ENCODE results near the gene GUCA2A.

Gene GUCA2A

DNA sequence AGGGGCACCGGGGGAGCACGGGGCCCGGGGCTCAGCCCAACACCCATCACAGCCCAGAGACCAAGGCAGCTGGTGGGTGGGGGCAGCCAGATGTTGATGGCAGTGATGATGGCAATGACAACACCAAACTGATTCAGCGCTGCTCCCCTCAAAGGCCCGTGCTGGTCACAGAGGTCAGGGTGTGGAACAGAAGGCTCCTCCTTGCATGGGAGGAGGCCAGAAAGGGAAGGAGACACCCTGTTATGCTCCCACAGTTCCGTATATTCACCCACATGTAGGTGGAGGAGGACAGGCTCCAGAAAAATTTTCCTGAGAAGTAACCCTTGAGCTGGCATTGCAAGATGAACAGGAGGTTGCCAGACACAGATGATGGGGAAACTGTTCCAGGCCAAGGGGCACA is 10.9 kb downstream of the GUCA2A start:
- no peak for DNase-seq (ENCODE audit: low spot score)

DNA sequence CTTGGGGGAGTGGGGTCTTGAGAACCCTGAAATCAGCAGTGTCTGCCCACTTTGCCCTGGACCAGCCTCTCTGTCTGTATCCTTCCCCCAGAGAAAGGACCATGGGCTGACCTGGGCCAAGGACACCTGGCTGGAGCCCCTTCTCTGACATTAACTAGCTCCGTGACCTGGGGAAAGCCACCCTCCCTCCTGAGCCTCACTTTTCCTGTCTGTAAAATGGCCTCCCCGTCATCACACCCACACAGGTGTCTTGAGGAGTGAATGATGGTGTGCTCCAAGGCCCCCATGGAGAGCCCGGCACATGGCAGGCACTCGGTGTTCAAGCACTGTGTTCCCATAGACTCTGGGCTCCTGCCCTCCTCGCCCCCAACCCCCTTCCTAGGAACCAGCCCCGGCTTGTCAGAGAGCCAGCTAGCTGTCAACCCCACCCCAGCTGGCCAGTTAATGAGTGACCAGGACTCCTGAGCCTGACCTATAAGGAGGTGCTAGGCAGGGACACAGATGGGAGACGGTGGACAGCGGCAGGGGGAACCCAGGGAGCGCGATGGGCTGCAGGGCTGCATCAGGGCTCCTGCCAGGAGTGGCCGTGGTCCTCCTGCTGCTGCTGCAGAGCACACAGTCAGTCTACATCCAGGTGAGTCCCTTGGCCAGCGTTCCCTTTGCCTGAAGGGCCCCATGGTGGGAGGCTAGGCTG is 11.5 kb downstream of the GUCA2A start, which contains the start of gene GUCA2B:
Gene GUCA2B, plus strand, starts transcription at position 504 of the 694 bp plus-strand sequence. Its CDS starts 41 bp downstream, at position 545.
- no peak for DNase-seq (ENCODE audit: low spot score)

DNA sequence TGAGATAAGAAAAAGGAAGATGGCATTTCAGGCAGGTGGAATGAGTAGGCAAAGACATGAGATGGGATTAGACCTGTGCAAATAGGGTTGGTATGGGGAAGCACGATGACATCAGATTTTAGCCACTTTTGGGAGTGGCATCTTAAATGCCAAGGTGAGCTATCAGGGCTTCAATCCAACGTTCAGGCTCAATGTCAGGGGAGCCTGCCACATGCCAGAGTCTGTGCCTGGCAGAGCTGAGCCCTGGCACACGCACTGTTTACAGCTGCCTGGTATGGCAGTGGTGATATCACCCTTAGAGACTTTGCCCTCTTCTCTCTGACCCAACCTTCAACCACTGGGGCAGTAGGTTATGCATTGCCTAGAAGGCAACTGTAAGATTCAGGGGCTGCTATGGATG is 12.4 kb downstream of the GUCA2A start:
- no peak for DNase-seq (ENCODE audit: low spot score)

DNA sequence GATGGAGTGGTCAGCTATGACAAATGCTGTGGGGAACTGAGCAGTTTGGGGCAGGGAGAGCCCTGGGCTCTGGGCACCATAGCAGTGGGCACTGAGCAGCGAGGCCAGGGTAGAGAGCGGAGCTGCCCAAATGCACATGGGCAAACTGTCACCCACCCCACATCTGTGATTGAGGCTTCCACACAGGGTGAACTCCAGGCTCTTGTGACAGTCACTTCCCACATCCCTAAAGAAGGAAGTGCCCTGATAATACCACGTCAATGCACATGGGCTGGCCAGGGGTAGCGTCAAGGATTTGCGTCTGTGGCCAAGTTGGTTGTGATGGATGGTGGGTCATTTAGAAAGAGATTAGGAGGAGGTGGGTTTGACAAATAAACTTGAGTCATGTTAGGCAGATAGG is 13.9 kb downstream of the GUCA2A start:
- no peak for DNase-seq (ENCODE audit: low spot score)

DNA sequence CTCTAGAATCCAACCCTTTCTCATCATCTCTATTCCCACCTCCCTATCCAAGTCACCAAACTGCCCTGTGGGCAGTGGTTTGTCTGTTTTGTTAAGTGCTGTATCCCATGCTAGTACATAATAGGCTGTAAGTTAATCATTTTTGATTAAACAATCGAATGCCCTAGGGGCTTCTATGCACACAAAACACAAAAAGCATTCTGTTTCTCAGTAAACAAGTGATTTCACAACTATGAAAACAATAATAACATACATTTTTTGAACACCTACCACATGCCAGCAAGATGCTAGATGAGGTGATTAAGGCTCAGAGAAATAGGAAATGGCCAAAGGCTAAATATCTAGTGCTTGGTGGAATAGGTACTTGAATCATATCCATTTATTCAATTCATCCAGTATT is 16.4 kb downstream of the GUCA2A start:
- DNase-seq (ENCODE audit: low spot score) = no peak

DNA sequence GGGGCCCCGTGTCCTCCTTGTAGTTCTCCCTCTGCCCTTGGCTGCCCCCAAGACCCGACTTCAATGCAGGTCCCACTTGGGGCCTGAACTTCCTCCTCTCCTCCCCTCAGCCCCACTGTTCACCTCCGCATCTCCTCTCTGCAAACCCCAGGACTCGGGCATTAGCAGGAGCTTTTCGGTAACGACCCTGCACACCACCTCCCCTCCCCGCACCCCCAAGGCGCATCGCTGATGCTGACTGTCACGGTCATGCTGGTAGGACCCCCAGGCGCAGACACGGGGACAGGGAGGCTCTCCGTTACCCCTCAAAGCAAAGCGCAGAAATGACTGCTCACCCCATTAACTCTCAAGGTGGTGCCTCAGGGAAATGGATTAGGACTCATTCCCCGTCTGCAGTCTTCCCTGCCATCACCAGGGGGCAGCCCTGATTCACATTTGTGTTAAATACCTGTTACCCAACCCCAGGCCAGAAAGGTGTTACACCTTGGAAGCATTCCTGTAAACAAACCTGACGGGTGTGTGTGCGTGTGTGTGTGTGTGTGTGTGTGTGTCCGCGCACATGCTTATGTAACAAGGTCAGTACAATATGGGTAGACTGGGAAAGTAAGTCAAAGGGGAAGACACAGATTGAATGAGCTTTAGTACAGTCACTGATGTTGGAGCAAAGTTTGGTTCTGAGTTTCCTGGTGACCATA is 17.8 kb downstream of the GUCA2A start:
- peak; percentile 48 for DNase-seq (ENCODE audit: low spot score)

DNA sequence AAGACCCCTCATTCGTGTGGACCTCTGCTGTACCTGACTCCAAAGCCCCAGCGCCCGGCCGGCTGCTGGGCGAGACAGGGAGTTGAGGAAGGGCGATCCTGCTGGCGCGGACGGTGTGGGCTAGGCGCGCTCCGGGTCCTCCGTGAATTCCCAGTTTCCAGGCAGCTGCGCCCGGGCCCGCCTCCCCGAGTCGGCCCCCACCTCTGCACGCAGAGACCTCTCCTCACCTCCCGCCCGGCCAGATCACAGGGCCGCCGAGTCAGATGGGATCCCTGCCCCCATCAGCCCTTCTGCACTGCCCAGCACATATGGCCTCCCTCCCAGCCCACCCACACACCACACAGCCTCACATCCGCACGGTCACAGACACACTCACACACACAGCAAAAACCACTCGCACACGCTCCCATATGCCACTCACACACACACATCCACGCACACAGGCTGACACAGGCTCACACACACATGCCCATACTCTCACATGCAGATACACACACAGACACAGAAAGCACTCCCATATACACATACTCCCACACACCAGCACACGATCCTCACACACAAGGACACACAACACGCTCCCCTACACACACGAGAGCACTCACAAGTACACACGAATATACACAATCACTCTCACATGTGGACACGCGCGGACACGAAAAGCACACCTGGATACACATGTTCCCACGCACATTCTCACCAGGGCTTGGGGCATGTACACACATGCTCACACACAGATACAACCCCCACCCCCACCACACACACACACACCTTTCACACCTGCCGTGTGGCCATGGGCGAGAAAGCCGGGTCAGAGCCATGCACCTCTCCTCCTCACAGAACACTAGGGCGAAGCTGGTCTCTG is 18.6 kb downstream of the GUCA2A start:
- no peak for DNase-seq (ENCODE audit: low spot score)

DNA sequence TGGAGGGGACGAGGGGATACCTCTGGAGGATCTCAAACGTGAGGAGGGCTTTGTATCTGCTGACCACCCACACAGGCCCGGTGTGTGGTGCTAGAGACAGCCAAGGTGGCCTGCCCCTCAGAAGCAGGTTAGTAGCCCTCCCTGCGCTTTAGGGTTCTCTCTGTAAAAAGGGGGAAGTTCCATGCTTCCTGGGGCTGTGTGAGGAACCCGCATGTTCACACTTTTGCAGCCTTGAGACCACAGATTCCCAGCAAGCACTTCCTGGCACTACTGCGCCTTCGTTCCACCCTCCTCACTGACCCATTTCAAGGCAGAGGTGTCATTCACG is 19.2 kb downstream of the GUCA2A start:
- DNase-seq (ENCODE audit: low spot score) = no peak

DNA sequence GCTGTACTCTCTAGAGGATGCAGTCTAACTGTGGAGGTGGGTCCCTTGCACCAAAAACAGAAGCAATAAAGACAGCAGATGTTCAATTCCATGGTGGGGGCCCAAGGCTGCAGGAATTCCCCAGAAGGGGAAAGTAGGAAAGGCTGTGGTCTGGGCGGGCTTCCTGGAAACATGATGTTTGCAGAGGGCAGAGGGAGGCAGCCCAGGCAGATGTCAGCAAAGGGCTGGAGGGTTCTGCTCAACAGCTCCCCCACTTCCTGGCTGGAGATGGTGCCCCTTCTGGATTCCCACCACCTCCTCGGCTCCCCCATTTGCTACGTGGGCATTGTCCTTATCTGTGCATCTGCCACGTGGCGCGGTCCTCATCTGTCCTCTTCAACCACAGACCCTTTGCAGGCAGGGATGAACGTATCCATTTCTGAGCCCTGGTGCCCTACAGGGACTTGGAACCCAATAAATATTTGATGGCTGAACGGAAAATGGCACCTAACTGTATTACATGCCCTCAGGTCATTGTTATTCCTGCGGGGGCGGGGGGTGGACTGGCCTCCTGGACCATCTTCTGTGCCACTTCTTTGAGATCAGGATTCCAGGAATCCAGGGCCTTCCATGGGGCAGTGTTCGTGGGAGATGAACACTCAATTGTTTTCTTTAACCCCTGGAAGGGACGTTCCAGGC is 19.7 kb downstream of the GUCA2A start:
- no peak for DNase-seq (ENCODE audit: low spot score)

DNA sequence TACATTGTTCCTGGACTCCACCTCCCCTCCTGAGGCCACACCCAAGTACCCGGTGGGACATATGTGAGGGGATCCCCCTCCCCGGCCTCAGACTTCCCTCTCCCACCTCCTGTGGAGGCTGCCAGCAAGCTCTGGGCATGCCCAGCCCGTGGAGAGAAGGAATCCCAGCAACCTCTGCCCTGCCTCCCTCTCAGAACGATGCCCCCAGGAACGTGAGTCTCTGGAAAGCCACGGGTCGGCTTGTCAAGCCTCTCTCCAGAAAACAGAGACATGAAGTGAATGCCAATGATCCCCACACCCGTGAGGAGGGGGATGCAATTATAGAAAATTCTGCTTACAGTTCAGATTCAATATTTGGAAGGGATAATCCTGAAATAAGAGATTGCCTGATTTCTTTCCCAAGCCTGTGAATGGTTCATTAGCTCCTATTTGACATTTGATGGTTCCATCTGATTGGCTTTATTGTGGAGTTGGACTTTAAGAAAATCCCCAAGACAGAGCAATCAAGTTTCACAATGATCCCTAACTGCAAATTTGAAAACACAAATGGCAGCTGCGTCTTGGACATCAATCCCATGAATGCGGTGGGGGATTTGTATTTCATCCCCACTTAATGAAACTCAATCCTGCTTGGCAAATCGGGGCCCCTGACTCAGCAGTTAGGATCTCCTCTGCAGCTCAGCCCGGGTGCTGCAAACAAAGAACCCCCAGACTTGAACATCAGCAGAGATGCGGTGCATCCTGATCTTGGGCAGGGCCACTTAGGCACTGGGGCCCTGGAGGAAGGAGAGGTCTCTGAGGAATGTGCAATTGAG is 20.4 kb downstream of the GUCA2A start:
- DNase-seq (ENCODE audit: low spot score) = no peak

DNA sequence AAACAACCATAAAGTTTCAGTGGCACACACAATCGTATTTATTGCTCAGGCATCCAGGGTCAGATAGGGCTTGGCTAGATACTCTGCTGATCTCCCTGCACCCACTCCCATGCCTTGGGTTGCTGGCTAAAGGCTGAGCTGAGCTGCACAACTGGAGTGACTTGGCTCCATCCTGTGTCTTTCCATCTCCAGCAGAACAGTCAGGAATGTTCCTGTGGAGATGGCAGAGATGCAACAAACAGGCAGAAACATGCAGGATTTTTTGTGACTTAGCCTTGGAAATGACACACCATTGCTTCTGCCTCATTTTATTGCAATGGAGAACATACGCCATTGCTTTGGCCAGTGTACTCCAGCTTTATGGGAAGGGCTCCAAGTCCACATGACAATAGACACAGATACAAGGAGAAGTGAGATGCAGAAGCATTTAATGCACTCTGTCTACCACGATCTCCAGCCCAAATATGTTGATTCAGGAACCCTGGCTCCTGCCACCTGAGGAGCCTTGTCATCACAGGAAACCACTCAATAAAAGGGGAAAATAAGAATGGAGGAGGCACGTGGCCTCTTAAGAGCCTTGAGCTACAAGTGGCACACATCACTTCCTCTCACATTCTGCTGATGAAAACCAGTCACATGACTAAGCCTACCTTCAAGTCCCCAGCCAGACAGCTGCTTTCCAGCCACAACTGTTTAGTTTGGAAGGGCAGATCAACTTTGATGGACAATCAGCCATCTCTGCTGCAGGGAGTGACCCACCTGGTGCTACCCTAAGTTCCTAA is 21.5 kb downstream of the GUCA2A start:
- no peak for DNase-seq (ENCODE audit: low spot score)

DNA sequence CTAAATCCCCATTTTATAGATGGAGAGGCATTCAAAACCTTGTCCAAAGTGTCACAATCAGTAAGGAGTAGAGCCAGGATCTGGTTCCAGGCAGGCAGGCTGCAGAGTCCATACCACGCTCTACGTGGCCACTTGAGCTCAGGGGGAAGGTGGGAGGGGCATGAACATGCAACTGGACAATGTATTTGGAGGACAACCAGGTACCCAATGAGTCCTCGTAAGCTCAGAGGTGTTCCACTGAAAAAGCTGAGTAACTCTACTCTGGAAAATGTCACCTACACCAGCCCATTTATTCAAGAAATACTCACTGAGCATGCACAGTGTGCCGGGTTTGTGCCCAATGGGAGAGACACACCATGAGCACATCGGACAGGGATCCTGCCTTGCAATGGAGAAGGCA is 22.6 kb downstream of the GUCA2A start:
- no peak for DNase-seq (ENCODE audit: low spot score)

DNA sequence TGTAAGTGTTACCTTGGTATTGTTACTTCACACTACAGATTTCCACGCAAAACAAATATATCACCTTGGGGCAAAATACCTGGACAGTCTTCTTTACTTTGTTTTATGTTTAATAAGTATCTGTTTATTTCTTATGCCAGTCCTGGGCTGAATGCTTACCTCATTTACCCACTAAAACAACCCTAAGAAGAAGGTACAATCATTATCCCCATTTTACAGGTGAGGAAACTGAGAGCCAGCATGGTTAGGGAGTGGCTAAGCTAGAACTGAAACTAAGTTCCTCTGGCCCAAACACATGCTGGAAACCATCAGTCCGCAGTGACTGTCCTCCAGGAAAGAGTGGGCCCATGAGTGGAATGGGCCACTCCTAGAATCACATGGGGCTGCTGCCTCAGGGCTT is 24.4 kb downstream of the GUCA2A start:
- no peak for DNase-seq (ENCODE audit: low spot score)

DNA sequence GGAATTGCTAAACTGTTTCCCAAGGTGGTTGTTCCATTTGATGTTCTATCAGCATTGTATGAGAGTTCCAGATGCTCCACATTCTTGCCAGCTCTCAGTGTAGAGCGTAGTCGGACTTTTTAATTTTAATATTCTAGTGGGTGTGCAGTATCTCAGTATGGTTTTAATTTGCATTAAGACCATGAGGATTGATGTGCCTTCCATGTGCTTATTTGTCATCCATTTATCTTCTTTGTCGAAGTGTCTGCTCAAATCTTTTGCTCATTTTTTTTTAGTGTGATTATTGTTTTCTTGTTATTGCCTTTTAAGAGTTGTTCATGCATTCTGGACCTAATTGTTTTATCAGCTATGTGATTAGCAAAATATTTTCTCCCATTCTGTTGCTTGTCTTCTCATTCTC is 25.1 kb downstream of the GUCA2A start:
- no peak for DNase-seq (ENCODE audit: low spot score)

DNA sequence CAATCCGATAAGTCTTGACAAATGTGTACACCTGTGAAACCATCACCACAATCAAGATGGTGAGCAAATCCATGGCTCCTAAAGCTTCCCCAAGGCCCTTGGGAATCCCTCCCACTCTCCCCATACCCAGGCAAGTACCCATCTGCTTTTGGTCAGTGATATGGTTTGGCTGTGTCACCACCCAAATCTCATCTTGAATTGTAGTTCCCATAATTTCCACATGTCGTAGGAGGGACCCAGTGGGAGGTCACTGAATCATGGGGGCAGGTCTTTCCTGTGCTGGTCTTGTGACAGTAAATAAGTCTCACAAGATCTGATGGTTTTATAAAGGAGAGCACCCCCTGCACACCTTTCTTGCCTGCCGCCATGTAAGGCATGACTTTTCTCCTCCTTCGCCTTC is 26.0 kb downstream of the GUCA2A start:
- no peak for DNase-seq (ENCODE audit: low spot score)

DNA sequence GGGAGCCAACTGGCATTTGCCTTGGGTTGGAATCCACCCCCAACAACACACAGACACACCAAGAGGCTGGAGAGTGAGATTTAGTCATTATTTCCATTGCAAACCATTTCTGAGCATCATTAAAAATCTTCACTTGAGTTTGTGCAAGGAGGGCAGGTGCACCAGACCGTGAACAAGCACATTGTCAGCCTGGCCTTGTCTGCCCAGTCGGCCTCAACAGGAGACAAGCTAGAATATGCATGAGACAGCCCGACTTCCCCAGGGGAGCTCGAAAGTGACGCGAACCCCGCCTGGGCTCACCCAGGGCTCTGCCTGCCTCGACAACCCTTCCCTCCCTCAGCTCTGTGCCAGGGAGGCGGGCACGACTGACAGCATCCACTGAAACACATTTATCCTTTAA is 26.8 kb downstream of the GUCA2A start:
- DNase-seq (ENCODE audit: low spot score) = no peak

DNA sequence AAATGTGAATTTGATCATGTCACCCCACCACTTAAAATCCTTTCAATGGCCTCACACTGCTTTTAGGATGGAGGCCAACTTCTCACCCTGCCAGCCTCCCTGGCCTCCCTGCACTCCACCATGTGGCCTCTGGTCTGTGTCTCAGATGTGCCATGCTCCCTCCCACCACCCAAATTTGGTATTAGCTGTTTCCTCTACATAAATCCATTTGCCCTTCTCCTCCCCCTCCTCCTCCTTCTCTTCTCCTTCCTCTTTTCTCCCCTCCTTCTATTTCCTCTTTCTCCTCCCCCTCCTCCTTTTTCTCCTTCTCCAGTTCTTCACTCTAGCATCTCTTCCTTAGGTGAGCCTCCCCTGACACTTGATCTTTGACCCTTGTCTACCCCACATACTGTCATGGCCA is 28.1 kb downstream of the GUCA2A start:
- DNase-seq (ENCODE audit: low spot score) = no peak

DNA sequence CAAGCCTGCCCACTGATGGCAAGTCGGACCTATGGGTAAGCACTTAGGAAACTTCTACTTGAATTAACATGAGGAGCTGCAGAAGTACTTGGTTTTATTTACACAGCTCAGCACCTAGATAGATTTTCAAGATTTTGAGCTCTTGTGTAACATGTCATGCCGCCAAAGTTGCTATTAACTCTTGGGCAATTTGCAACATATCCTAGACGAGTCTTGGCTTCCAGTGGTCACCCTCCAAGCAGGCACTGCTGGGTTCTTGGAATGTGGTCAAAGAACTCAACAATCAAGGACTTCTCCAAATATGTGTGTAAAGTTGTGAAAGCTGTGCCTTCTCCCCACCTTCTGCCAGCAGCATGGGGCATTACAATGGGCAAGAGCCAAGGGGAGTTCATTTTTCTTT is 29.1 kb downstream of the GUCA2A start:
- peak; percentile 27 for DNase-seq (ENCODE audit: low spot score)

DNA sequence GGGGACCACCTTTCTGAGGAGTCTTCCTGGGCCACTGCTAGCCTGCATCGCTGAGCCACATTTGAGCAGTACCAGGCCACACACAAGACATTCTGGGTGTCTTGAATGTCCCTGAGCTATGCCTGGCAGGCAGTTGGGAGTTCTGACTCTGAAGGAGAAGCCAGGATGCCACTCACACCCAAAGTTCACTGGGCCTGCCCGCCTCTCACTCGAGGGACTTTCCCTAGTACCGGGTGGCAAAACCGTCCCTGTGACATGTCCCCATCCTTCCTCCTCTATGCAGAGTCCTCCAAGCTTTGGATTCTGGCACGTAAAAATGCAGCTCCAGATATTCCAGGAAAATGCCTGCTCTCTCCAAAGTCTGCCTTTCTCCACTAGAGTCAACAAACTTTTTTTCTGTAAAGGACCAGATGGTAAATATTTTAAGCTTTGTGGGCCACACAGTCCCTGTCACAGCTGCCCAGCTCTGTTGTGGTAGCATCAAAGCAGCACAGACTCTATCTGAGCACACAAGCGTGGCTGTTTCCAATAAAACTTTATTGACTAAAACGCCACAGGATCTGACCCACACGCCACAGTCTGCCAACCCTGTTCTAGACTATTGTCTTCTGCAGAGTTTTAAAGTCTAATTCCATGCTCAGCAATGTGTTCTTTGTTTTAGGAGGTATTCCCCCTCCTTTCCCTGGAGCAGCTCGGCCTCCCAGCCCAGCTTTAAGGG is 30.6 kb downstream of the GUCA2A start:
- DNase-seq (ENCODE audit: low spot score) = no peak

DNA sequence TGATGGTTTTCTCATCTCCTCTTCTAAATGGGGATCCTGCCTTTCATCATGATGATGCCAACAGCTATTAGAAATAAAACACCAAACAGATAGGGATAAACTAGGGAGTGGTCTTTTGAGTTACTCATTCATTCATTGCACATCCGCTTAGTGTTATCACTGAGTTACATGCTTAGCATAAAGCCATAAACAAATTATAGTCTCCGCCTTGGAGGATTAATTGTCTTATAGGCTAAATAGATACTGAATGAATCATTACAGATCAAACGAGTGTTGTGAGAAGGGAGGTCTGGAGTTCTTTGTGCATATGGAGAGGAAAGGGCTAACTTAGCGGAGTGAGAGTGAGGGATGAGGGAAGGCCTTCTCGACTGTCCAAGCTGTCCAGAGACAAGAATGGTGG is 31.2 kb downstream of the GUCA2A start:
- DNase-seq (ENCODE audit: low spot score) = no peak
